ENCODE results near the gene RIPK1. TPM values are rescaled to one million over a fixed set of nuclear protein-coding genes. Genes with fewer than 3 reads are reported as not detected.

Gene RIPK1
- polyA plus RNA-seq, 1 of the 3 experiments (the other 2 are of a cell fraction), result 12.0 TPM

- peaks cover 40 to 41% of the 10 kb centered on the region in 2 experiments for H3K36me3 ChIP-seq (replicated peaks in 1 of 2; ENCODE audit: control insufficient read depth in 1 of 2, insufficient read depth in 2 of 2, low read length in 1 of 2)
- H3F3A ChIP-seq (replicated peaks; ENCODE audit: insufficient read depth), result peaks cover 18% of the 10 kb centered on the region
- H3K27me3 ChIP-seq (ENCODE audit: insufficient read depth), result no peaks in the 10 kb centered on the region
- DNase-seq, result no peak
- H3K9me2 ChIP-seq, result no peaks in the 10 kb centered on the region
- H3K9ac ChIP-seq, result no peak overlapping the region
- H3K4me2 ChIP-seq, result no peak overlapping the region
- POLR2A ChIA-PET, result no interaction called here
- no peak for TF ChIP-seq GATA2 (CRISPR knock-in tag; IDR thresholded peaks at IDR 0.05)
- no peak for TF ChIP-seq FOXM1 (IDR thresholded peaks at IDR 0.05; ENCODE audit: low read depth)
- no peak for TF ChIP-seq ZBTB33 (IDR thresholded peaks at IDR 0.05; ENCODE audit: borderline replicate concordance, low read depth)
- TF ChIP-seq MAX (IDR thresholded peaks at IDR 0.05; ENCODE audit: low read depth), result no peak
- no peak for TF ChIP-seq MEF2A (IDR thresholded peaks at IDR 0.05; ENCODE audit: borderline replicate concordance, low read depth)
- TF ChIP-seq ELF1 (IDR thresholded peaks at IDR 0.05), result no peak
- TF ChIP-seq YY1 (IDR thresholded peaks at IDR 0.05; ENCODE audit: low read depth), result no peak
- TF ChIP-seq PBX3 (IDR thresholded peaks at IDR 0.05), result no peak
- TF ChIP-seq TAF1 (IDR thresholded peaks at IDR 0.05; ENCODE audit: borderline replicate concordance, low read depth, low read length), result no peak
- no peak for TF ChIP-seq MXI1 (IDR thresholded peaks at IDR 0.05; ENCODE audit: low read depth, low read length)
- no peak for TF ChIP-seq EP300 (IDR thresholded peaks at IDR 0.05; ENCODE audit: borderline replicate concordance in 1 of 2, low read depth in 1 of 2, low read length in 1 of 2)
- TF ChIP-seq EZH2phosphoT487 (IDR thresholded peaks at IDR 0.05; ENCODE audit: borderline replicate concordance, low read depth), result no peak
- no peaks in the 10 kb centered on the region for H3K9me3 ChIP-seq
- H3K27ac ChIP-seq (ENCODE audit: low read depth in 2 of 2, low read length in 1 of 2), result no peak overlapping the region
- H2AFZ ChIP-seq (ENCODE audit: low read depth), result no peak overlapping the region
- CTCF ChIA-PET, result no interaction called here
- no peak overlapping the region for H3K4me3 ChIP-seq (ENCODE audit: low read depth in 2 of 2, low read length in 1 of 2)
- WGBS (ENCODE audit: low lambda C conversion rate), result 97% methylated on average over 2 of the region's 2 CpGs
- no peaks in the 10 kb centered on the region for H4K20me1 ChIP-seq (ENCODE audit: insufficient read depth)
- H3K4me1 ChIP-seq (ENCODE audit: control insufficient read depth in 1 of 2, insufficient read depth in 2 of 2, low read depth in 1 of 2, low read length in 1 of 2), result peaks cover 0 to 3% of the 10 kb centered on the region in 2 experiments; a peak in 1 of 4 replicates
- H3K79me2 ChIP-seq (ENCODE audit: insufficient read depth), result 0 out of 2 replicates have a peak, but pooled peaks cover 3% of the 10 kb centered on the region
Observed at GRCh38 chr6:3094815-3095214, 26.5 kb downstream of the RIPK1 start.

- Histone ChIP-seq H3K27ac (ENCODE audit: low read depth in 2 of 2, low read length in 1 of 2) (no peak overlapping the region), H3K79me2 (ENCODE audit: insufficient read depth) (0 out of 2 replicates have a peak, but pooled peaks cover 3% of the 10 kb centered on the region), H3K4me1 (ENCODE audit: control insufficient read depth in 1 of 2, insufficient read depth in 2 of 2, low read depth in 1 of 2, low read length in 1 of 2) (no peaks in the 10 kb centered on the region), H2AFZ (ENCODE audit: low read depth) (no peak overlapping the region), H3K27me3 (ENCODE audit: insufficient read depth) (no peaks in the 10 kb centered on the region), H3K9me2 (no peaks in the 10 kb centered on the region), H3K4me3 (ENCODE audit: low read depth in 2 of 2, low read length in 1 of 2) (no peak overlapping the region), H3K4me2 (no peak overlapping the region), H3K36me3 (replicated peaks in 1 of 2; ENCODE audit: control insufficient read depth in 1 of 2, insufficient read depth in 2 of 2, low read length in 1 of 2) (peaks cover 52 to 62% of the 10 kb centered on the region in 2 experiments), H3K9ac (no peak overlapping the region), H3F3A (replicated peaks; ENCODE audit: insufficient read depth) (peaks cover 5% of the 10 kb centered on the region), H3K9me3 (no peaks in the 10 kb centered on the region), H4K20me1 (ENCODE audit: insufficient read depth) (no peaks in the 10 kb centered on the region)
- TF ChIP-seq EZH2phosphoT487 (IDR thresholded peaks at IDR 0.05; ENCODE audit: borderline replicate concordance, low read depth) (no peak), NFIC (IDR thresholded peaks at IDR 0.05; ENCODE audit: borderline replicate concordance) (no peak), GATA2 (CRISPR knock-in tag; IDR thresholded peaks at IDR 0.05) (no peak), MAX (IDR thresholded peaks at IDR 0.05; ENCODE audit: low read depth) (no peak), YY1 (IDR thresholded peaks at IDR 0.05; ENCODE audit: low read depth) (no peak), POLR2AphosphoS5 (IDR thresholded peaks at IDR 0.05; ENCODE audit: low read depth, low read length) (no peak), TCF12 (IDR thresholded peaks at IDR 0.05) (no peak), TAF1 (IDR thresholded peaks at IDR 0.05; ENCODE audit: borderline replicate concordance, low read depth, low read length) (no peak), FOSL2 (IDR thresholded peaks at IDR 0.05; ENCODE audit: borderline replicate concordance, low read depth) (no peak), RCOR1 (IDR thresholded peaks at IDR 0.05; ENCODE audit: low read length) (no peak), TEAD4 (IDR thresholded peaks at IDR 0.05; ENCODE audit: borderline replicate concordance, insufficient read depth) (no peak), CHD2 (IDR thresholded peaks at IDR 0.05; ENCODE audit: low read length, partially characterized antibody) (no peak), SMC3 (IDR thresholded peaks at IDR 0.05; ENCODE audit: low read depth, low read length) (no peak), SIN3A (IDR thresholded peaks at IDR 0.05; ENCODE audit: borderline replicate concordance, low read depth, low read length) (no peak), CTCF (IDR thresholded peaks at IDR 0.05) (no peak), MEF2A (IDR thresholded peaks at IDR 0.05; ENCODE audit: borderline replicate concordance, low read depth) (no peak), NRF1 (IDR thresholded peaks at IDR 0.05; ENCODE audit: low read depth, low read length) (no peak), MXI1 (IDR thresholded peaks at IDR 0.05; ENCODE audit: low read depth, low read length) (no peak)
- ChIA-PET CTCF (no interaction called here), POLR2A (no interaction called here)
- DNase-seq, result no peak
- WGBS (ENCODE audit: low lambda C conversion rate), result 100% methylated on average over 3 of the region's 3 CpGs
Observed at GRCh38 chr6:3102875-3103274, 34.6 kb downstream of the RIPK1 start.

Data from SK-N-SH (cell line).